ENCODE results near the gene CARS2.

GRCh38 chr13:110689041-110689440 is 16.9 kb downstream of the CARS2 start:
- TF ChIP-seq CTCF (conservative IDR thresholded peaks at IDR 0.05; ENCODE audit: low read length) (no peak), EZH2phosphoT487 (IDR thresholded peaks at IDR 0.05; ENCODE audit: borderline replicate concordance, low read depth, low read length) (no peak)

All from OCI-LY7 (cell line).